D721Med (cell line): ENCODE results near the gene SEMA6B.

Source experiments
- DNase-seq: peaks from one replicate; pipeline ENCODE4 v3.0.0; 2011; ENCODE audit warnings: low spot score; ENCODE audit not compliant: insufficient read length
- FAIRE-seq: peaks from 2 replicates; lab custom pipeline; 2011; peaks lifted over from hg19 to GRCh38; lab: Jason Lieb, UNC
- CTCF ChIP-seq: IDR thresholded peaks from 2 replicates; pipeline ENCODE4 v1.5.1; 2012; ENCODE audit warnings: mild to moderate bottlenecking, control low read depth; ENCODE audit not compliant: insufficient read depth; ENCODE audit errors: missing control alignments

The SEMA6B gene

DNA sequence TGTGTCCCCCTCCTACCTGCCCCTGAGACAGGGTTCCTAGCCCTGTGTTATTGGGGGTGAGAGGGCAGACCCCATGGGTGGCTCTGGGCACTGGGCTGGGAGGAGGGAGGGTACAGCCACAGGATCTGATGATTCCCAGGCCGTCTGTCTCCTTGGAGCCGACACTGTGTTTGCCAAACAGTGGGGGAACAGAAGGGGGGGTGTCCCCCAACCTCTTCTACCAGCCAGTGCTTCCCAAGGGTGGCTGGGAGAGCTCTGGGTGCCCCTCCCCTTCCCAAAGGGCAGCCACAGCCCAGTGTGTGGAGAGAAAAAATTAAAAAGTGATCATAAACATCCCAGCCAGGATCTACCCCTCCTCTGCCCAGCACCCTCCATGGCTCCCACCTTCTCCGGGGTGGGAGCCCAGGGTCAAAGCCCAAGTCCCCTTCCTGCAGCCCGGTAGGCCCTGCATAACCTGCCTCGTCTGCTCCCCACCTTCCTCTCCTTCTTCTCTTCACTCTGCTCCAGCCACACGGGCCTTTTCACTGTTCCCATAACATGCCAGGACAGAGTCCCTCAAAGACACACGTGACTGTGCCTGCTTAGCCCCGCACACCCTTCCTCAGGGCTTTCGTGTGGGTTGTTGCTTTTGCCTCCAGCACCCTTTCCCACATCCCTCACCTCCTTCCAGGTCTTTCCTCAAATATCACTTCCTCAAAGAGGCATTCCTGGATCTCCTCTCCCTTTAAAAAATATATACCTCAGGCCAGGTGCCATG lies 39.8 kb downstream of the SEMA6B start:
- no peak for DNase-seq
- TF ChIP-seq CTCF = no peak
- FAIRE-seq = no peak

DNA sequence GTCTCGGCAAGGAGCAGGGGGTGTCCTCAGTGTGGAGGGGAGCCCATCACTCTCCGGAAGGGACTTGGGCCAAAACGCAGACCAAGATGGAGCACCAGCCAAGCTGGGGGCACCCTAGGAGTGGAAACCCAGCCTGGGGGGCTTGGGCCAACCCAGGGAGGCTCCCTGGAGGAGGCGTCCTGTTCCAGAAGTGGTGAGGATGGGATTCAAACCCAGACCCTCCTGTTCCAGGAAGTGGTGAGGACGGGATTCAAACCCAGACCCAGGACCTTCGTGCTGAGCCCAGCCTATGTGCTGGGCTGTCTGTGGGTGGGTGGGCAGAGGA lies 40.4 kb downstream of the SEMA6B start:
- FAIRE-seq (no peak), DNase-seq (no peak)
- no peak for TF ChIP-seq CTCF

DNA sequence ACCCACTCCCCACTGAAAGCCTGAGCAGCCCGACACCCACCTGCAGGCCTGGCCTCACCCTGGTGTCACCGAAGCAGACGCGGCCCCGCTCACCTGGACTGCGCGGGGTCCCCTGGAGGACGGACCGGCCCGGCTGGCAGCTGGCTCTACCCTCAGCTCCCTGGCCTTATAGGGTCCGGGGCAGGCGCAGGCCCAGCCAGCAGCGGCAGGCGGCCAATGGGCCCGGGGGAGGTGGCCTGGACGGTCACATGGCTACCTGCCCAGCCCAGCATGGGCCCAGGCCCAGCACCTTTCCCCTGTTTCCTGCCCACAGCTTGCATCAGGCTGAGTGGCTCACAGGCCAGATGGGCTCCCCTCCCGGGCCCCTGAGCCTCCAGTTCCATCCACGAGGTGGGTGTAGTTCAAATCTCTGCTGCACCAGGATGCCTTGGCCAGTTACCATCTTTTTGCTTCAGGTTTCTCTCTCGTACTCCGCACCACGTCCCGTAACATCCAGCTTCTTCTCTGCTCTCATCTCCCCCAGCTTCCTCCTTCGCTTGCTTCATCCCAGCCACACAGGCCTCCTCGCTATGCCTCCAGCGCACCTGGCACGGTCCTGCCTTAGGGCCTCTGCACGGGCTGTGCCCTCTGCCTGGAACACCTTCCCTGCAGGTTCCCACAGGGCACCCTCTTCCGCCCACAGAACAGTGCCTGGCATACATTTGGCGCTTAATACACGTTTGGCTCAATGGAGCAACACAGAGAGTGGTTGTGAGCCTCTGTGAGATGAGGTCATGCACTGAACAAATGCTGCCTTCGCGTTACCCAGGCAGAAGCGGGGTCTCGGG lies 40.9 kb downstream of the SEMA6B start, which contains the start of gene PLIN4:
Gene PLIN4 (minus strand): TSS at position 142 of the 827 bp plus-strand sequence. CDS start 214 bp downstream, outside the sequence.
- TF ChIP-seq CTCF = no peak
- DNase-seq = no peak
- FAIRE-seq = no peak

- no peak for FAIRE-seq
- no peak for TF ChIP-seq CTCF
- no peak for DNase-seq
These were observed 41.9 kb downstream of the SEMA6B start for GRCh38 chr19:4517451-4518057.

GRCh38 chr19:4516939-4517300 lies 42.6 kb downstream of the SEMA6B start:
- TF ChIP-seq CTCF = no peak
- DNase-seq = no peak
- FAIRE-seq = no peak

DNA sequence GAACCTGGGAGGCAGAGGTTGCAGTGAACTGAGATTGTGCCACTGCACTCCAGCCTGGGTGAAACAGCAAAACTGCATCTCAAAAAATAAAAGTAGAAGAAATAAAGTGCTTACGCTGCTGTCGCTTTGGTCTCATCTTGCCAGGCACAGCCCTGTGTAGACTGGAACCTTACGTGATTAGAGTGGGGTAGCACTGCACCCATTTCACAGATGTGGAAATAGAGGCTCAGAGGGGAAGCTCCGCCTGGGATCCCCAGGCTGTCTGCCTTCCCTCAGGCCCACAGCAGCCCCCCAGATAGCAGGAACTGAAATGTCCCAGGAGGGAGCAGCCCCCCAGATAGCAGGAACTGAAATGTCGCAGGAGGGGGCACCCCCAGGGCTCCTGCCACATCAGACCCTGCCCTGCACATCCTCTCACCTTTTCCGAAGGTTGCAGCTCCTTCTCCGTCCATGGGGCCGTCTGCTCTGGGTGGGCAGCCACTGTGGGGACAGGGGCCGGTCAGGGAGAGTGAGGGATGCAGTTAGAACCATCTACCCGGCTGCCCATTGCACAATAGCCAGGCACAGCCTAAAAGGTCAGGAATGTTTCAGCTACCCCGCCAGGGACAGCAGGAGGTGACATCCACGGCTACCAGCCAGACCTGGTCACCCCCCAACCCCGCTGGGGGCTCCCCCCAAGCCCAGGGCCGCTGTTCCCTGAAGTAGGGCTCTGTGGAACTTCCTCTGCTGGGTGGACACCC lies 43.1 kb downstream of the SEMA6B start:
- DNase-seq (no peak), FAIRE-seq (no peak)
- TF ChIP-seq CTCF = no peak
